Islet precursor cell (in vitro differentiated cells): Measurements from ENCODE around the gene WDR45.

Source experiments
- DNase-seq: peaks from one replicate; pipeline ENCODE4 v3.0.0-alpha.2; 2018

The WDR45 gene

GRCh38 chrX:49043220-49043986 lies 36.3 kb downstream of the WDR45 start, which contains the start of gene TFE3:
TSS of gene TFE3 (minus strand) at chrX:49043357. CDS start at chrX:49043226, 131 bp downstream.
- peak; percentile 99 for DNase-seq

- DNase-seq, result no peak
Observed at GRCh38 chrX:49042581-49043219, 37.0 kb downstream of the WDR45 start.

- DNase-seq, result no peak
Observed at GRCh38 chrX:49041744-49042580, 37.7 kb downstream of the WDR45 start.

GRCh38 chrX:49040376-49040955 lies 39.2 kb downstream of the WDR45 start:
- DNase-seq, result no peak

- peak; percentile 98 for DNase-seq
Observed at GRCh38 chrX:49039598-49040375, 39.9 kb downstream of the WDR45 start.

GRCh38 chrX:49037883-49038475 lies 41.7 kb downstream of the WDR45 start:
- DNase-seq, result no peak

- no peak for DNase-seq
Observed at GRCh38 chrX:49030283-49030682, 49.4 kb downstream of the WDR45 start.

- peak; percentile 74 for DNase-seq
Observed at GRCh38 chrX:49029876-49030275, 49.8 kb downstream of the WDR45 start.
